Activated naive CD8-positive, alpha-beta T cell treated with anti-CD3 and anti-CD28 coated beads for 36 hours (primary cell): ENCODE results near the gene BCAS4. TPM values are rescaled to one million over a fixed set of nuclear protein-coding genes. Genes with fewer than 3 reads are reported as not detected.

ENCODE experiments used
- DNase-seq: peaks from one replicate; pipeline ENCODE4 v3.0.0; 2021
- H3K27ac Mint-ChIP-seq: one replicate; pipeline ENCODE4 v1.8.0; 2022; ENCODE audit warnings: mild to moderate bottlenecking, moderate library complexity, mixed read lengths
- H3K27me3 Mint-ChIP-seq: one replicate; pipeline ENCODE4 v1.8.0; 2022; ENCODE audit warnings: mild to moderate bottlenecking, mixed read lengths
- H3K36me3 Mint-ChIP-seq: one replicate; pipeline ENCODE4 v1.8.0; 2021; ENCODE audit warnings: mild to moderate bottlenecking, mixed read lengths
- H3K4me1 Mint-ChIP-seq: one replicate; pipeline ENCODE4 v1.8.0; 2021; ENCODE audit warnings: mixed read lengths
- H3K4me3 Mint-ChIP-seq: one replicate; pipeline ENCODE4 v1.8.0; 2022; ENCODE audit warnings: mild to moderate bottlenecking, moderate library complexity, mixed read lengths
- H3K9me3 Mint-ChIP-seq: one replicate; pipeline ENCODE4 v1.8.0; 2022; ENCODE audit warnings: mixed read lengths
- total RNA-seq, 2 experiments: library from RNA; stranded (reverse); gene quantifications; one replicate each; pipeline ENCODE4 v1.2.3, GENCODE V29; 2021

The BCAS4 gene
- total RNA-seq, 2 experiments from 2014 or later: 27.1 to 28.9 TPM

GRCh38 chr20:50801747-50802125 lies 6.9 kb downstream of the BCAS4 start:
- Mint-ChIP-seq H3K27ac (no peak overlapping the region), H3K27me3 (no peaks in the 10 kb centered on the region), H3K36me3 (peaks cover 4% of the 10 kb centered on the region), H3K9me3 (no peaks in the 10 kb centered on the region), H3K4me3 (no peak overlapping the region), H3K4me1 (peaks cover 45% of the 10 kb centered on the region)
- DNase-seq: no peak

- H3K27ac Mint-ChIP-seq: no peak overlapping the region
- no peaks in the 10 kb centered on the region for H3K27me3 Mint-ChIP-seq
Measured at GRCh38 chr20:50802289-50802688, 7.4 kb downstream of the BCAS4 start.

GRCh38 chr20:50804437-50805348 lies 9.8 kb downstream of the BCAS4 start:
- Mint-ChIP-seq H3K4me1 (peaks cover 38% of the 10 kb centered on the region), H3K4me3 (peak overlapping the region; percentile 75), H3K27ac (peak overlapping the region; percentile 95), H3K36me3 (peaks cover 8% of the 10 kb centered on the region), H3K9me3 (no peaks in the 10 kb centered on the region), H3K27me3 (no peaks in the 10 kb centered on the region)
- DNase-seq: no peak

More at GRCh38 chr20:50802289-50802688, 7.4 kb downstream of the BCAS4 start:
- no peak for DNase-seq
- no peaks in the 10 kb centered on the region for H3K9me3 Mint-ChIP-seq
- H3K4me1 Mint-ChIP-seq: peaks cover 42% of the 10 kb centered on the region
- no peak overlapping the region for H3K4me3 Mint-ChIP-seq
- peaks cover 4% of the 10 kb centered on the region for H3K36me3 Mint-ChIP-seq

DNA sequence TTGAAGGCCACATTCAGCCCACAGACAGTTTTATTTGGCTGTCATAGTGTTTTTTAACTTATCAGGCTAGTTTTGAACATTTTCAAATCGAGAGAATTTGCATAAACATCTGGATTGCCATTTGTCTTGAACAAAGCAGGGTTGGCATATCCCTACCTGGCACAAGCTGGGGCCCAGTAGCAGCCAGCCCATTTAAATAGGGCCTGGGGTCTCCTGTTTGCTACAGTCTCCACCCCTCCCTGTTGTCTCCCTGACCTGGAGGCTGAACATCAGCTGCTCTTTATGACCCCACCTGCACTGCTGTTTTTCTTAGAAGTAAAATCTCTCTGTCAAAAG lies 10.5 kb downstream of the BCAS4 start:
- peaks cover 14% of the 10 kb centered on the region for H3K36me3 Mint-ChIP-seq
- H3K4me3 Mint-ChIP-seq: peak overlapping the region; percentile 75

DNA sequence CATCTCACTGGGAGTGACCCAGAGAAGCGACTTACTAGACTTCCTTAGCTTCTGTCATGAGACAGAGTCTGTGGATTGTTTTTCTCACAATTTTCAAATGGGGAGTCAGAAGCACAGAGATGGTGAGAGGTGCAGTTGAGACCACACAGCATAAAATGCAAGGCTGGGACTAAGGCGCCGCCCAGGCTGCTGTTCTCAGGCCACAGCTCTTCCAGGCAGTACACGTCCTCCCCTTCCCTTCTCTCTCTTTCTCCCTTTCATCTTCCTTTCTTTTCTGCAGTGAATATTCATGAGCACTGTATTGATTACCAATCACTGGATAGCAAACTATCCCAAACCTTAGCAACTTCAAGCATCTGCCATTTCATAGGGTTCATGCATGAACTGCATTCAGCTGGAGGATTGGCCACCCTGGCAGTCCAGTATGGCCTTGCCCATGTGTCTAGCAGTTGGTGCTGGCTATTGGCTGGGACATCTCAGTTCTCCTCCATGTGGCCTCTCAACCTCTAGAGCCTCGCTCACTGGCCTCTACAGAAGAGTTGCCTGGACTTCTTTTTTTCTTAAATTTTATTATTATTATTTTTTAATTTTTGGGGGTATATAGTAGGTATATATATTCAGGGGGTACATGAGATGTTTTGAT lies 11.4 kb downstream of the BCAS4 start:
- Mint-ChIP-seq H3K9me3 (peaks cover 2% of the 10 kb centered on the region), H3K4me1 (peaks cover 41% of the 10 kb centered on the region), H3K36me3 (peaks cover 18% of the 10 kb centered on the region), H3K27ac (peak overlapping the region; percentile 95), H3K4me3 (no peak overlapping the region), H3K27me3 (no peaks in the 10 kb centered on the region)
- DNase-seq: no peak

More for the DNA sequence above, 10.5 kb downstream of the BCAS4 start:
- Mint-ChIP-seq H3K27me3 (no peaks in the 10 kb centered on the region), H3K4me1 (peaks cover 36% of the 10 kb centered on the region), H3K27ac (peak overlapping the region; percentile 95), H3K9me3 (no peaks in the 10 kb centered on the region)
- no peak for DNase-seq

- Mint-ChIP-seq H3K36me3 (peaks cover 14% of the 10 kb centered on the region), H3K4me1 (peaks cover 42% of the 10 kb centered on the region), H3K27ac (peak overlapping the region; percentile 73), H3K27me3 (no peaks in the 10 kb centered on the region), H3K4me3 (no peak overlapping the region), H3K9me3 (peaks cover 2% of the 10 kb centered on the region)
- DNase-seq: no peak
Measured at GRCh38 chr20:50810063-50810462, 15.2 kb downstream of the BCAS4 start.

GRCh38 chr20:50810842-50811241 lies 16.0 kb downstream of the BCAS4 start:
- Mint-ChIP-seq H3K27me3 (no peaks in the 10 kb centered on the region), H3K27ac (peak overlapping the region; percentile 75), H3K36me3 (peaks cover 14% of the 10 kb centered on the region), H3K4me1 (peaks cover 44% of the 10 kb centered on the region), H3K4me3 (no peak overlapping the region), H3K9me3 (peaks cover 2% of the 10 kb centered on the region)
- DNase-seq: no peak

GRCh38 chr20:50813101-50813643 lies 18.3 kb downstream of the BCAS4 start:
- no peak for DNase-seq
- peaks cover 2% of the 10 kb centered on the region for H3K9me3 Mint-ChIP-seq
- peaks cover 52% of the 10 kb centered on the region for H3K4me1 Mint-ChIP-seq
- no peak overlapping the region for H3K4me3 Mint-ChIP-seq
- H3K27ac Mint-ChIP-seq: no peak overlapping the region
- peaks cover 14% of the 10 kb centered on the region for H3K36me3 Mint-ChIP-seq
- no peaks in the 10 kb centered on the region for H3K27me3 Mint-ChIP-seq

- peaks cover 2% of the 10 kb centered on the region for H3K9me3 Mint-ChIP-seq
- peaks cover 54% of the 10 kb centered on the region for H3K4me1 Mint-ChIP-seq
- no peak overlapping the region for H3K4me3 Mint-ChIP-seq
- H3K27ac Mint-ChIP-seq: peak overlapping the region; percentile 35
- H3K36me3 Mint-ChIP-seq: peaks cover 18% of the 10 kb centered on the region
- DNase-seq: no peak
- no peaks in the 10 kb centered on the region for H3K27me3 Mint-ChIP-seq
Measured at GRCh38 chr20:50813801-50814200, 18.9 kb downstream of the BCAS4 start.

- peaks cover 57% of the 10 kb centered on the region for H3K4me1 Mint-ChIP-seq
- H3K4me3 Mint-ChIP-seq: peak overlapping the region; percentile 77
- peaks cover 21% of the 10 kb centered on the region for H3K36me3 Mint-ChIP-seq
- H3K27ac Mint-ChIP-seq: peak overlapping the region; percentile 84
- H3K27me3 Mint-ChIP-seq: no peaks in the 10 kb centered on the region
- H3K9me3 Mint-ChIP-seq: peaks cover 2% of the 10 kb centered on the region
- DNase-seq: no peak
Measured at GRCh38 chr20:50814438-50815161, 19.7 kb downstream of the BCAS4 start.

DNA sequence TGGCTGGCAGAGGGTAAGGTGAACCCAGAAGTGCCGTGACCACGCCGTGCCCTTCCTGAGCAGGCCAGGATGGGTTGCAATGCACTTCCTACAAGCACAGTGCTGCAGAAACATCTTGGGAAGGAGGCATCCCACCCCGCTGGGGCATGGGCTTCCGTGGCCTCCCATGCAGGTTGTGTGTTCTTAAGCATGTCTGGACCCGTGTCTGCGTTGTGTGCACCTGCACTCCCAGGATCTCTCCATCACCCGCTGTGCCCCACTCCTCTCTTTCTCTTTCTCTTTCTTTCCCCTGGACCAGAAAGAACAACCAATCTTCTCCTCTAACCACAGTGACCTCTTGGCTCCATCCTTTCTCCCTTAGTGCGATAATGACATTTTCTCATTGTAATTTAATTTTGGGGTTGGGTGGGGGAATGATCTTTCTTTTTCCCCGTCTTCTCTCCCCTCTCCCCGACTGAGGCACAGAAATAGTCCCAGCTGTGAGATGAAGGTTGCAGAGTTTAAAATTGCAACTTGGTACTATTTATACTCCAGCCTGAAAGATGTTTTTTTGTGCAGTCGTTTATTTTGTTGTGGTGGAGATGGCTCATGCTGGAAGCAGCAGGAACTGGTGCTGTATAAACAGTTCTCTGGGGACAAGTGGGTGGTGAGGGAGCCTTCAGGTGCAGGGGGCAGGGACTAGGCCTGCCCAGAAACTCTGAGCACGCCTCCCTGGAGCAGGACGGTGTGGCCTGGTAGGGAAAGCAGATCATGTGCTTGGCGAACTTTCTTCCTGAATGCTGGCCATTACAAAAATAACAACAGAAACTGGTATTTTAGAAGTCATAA lies 20.5 kb downstream of the BCAS4 start:
- no peaks in the 10 kb centered on the region for H3K27me3 Mint-ChIP-seq
- peaks cover 2% of the 10 kb centered on the region for H3K9me3 Mint-ChIP-seq
- H3K4me1 Mint-ChIP-seq: peaks cover 56% of the 10 kb centered on the region
- H3K27ac Mint-ChIP-seq: peak overlapping the region; percentile 84
- DNase-seq: no peak
- peaks cover 18% of the 10 kb centered on the region for H3K36me3 Mint-ChIP-seq
- peak overlapping the region; percentile 77 for H3K4me3 Mint-ChIP-seq

GRCh38 chr20:50817776-50818172 lies 22.9 kb downstream of the BCAS4 start:
- no peaks in the 10 kb centered on the region for H3K27me3 Mint-ChIP-seq
- H3K36me3 Mint-ChIP-seq: peaks cover 15% of the 10 kb centered on the region
- peak overlapping the region; percentile 99 for H3K27ac Mint-ChIP-seq
- no peaks in the 10 kb centered on the region for H3K9me3 Mint-ChIP-seq
- H3K4me1 Mint-ChIP-seq: peaks cover 65% of the 10 kb centered on the region
- no peak for DNase-seq
- peak overlapping the region; percentile 75 for H3K4me3 Mint-ChIP-seq

DNA sequence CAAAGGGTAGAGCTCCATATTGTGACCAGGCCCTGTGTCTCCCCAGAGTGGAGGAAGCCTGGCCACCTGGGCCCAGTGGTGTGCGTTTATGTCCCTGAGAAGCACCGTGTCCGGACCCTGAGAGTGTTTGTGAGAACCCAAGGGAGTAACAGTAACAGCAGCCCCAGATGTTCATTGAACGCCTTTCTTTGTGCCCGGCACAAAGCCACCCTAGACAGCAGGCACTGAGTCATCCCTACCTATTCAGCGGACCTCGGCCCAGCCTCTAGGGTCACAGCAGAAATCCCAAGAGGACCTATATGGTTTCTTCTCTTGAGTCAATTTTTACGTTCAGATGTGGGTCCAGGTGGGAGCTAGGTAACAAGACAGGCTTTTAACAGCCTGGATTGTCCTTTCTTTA lies 24.5 kb downstream of the BCAS4 start:
- H3K27me3 Mint-ChIP-seq: no peaks in the 10 kb centered on the region
- peaks cover 21% of the 10 kb centered on the region for H3K36me3 Mint-ChIP-seq
- no peak for DNase-seq
- peaks cover 58% of the 10 kb centered on the region for H3K4me1 Mint-ChIP-seq
- H3K9me3 Mint-ChIP-seq: no peaks in the 10 kb centered on the region
- no peak overlapping the region for H3K4me3 Mint-ChIP-seq
- H3K27ac Mint-ChIP-seq: peak overlapping the region; percentile 99

DNA sequence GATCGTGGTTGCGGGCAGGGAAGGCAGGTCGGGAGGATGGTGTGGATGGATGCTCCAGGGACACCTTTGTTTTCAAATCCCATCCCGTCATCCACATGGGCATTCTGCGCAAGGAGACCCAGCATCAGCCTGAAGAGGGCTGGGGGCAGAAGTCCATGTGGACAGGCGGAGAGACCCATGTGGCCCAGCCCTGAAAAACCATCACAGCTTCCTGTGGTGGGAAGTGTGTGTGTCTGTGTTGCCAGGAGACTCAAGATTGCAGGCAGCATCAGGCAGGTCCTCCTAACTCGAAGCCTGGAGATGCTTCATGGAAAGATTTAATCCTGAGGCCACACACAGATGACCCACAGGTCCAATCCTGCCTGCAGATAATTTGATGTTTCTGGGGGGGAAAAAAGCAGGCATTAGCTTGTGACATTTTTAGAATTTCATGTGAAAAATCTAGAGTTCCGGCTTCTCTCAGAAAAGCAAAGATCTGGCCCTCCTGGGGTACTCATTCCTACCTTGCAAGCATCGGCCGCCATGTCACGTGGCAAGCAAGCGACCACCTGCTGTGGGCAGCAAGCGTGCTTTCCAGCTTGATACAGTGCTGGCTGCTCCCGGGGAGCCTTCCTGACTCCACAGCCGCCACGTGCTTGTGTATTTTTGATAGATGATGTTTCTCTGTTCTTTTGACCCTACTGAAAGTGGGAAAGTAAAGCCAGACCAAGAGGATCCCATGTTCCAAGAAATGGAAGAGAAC lies 25.8 kb downstream of the BCAS4 start:
- Mint-ChIP-seq H3K9me3 (no peaks in the 10 kb centered on the region), H3K4me1 (peaks cover 45% of the 10 kb centered on the region), H3K36me3 (peaks cover 21% of the 10 kb centered on the region), H3K4me3 (no peak overlapping the region), H3K27ac (peak overlapping the region; percentile 54), H3K27me3 (no peaks in the 10 kb centered on the region)
- no peak for DNase-seq
